Measurements from ENCODE around the gene FGD2. TPM values are rescaled to one million over a fixed set of nuclear protein-coding genes. Genes with fewer than 3 reads are reported as not detected.

FGD2 gene
- total and polyA plus RNA-seq, 10 of the 15 experiments (the other 5 are each of a cell fraction or from before 2014, with no cell fraction given): 5.2 to 88.1 (median 33.2) TPM

GRCh38 chr6:37048403-37048850 is 43.0 kb downstream of the FGD2 start:
- H4K20me1 ChIP-seq (ENCODE audit: control insufficient read depth, insufficient read depth): no peaks in the 10 kb centered on the region
- H3K9me3 ChIP-seq (replicated peaks; ENCODE audit: control insufficient read depth, insufficient read depth, low read length): no peaks in the 10 kb centered on the region
- ChIA-PET SMC1A (ENCODE audit: uncharacterized antibody, unreplicated experiment) (interaction anchor here (0.9 to 13.5 kb wide), 3 partner anchors 9 to 124 kb away, joined by 3 to 266 read pairs (median 19); partner anchors contain the start of gene PIM1), CTCF (interaction anchor here (0.6 to 10.3 kb wide), 4 partner anchors 29 to 193 kb away, joined by 4 to 260 read pairs (median 96); partner anchors contain the start of gene PIM1), RAD21 (ENCODE audit: unreplicated experiment) (interaction anchor here (1.2 to 12.3 kb wide), 4 partner anchors 80 to 162 kb away, joined by 3 to 255 read pairs (median 6); partner anchors contain the start of gene PIM1), POLR2A (interaction anchor here (5.6 kb wide), 1 partner anchor 123 kb away, joined by 43 read pairs; the partner anchor contains the start of gene PIM1)
- in situ Hi-C loops (cut with MboI) (no loop called here), intact Hi-C loops (cut with micrococcal nuclease; ENCODE audit: unreplicated experiment) (no loop called here)
- no peak overlapping the region for H3K4me3 ChIP-seq
- H3K79me2 ChIP-seq (ENCODE audit: control insufficient read depth, insufficient read depth, low read length): no peaks in the 10 kb centered on the region
- no peak overlapping the region for H2AFZ ChIP-seq (ENCODE audit: control insufficient read depth, low read depth, low read length)
- ATAC-seq (no peak), DNase-seq (ENCODE audit: low read depth, low spot score) (no peak), FAIRE-seq (no peak)
- no peaks in the 10 kb centered on the region for H3K36me3 ChIP-seq (ENCODE audit: control insufficient read depth in 2 of 2, insufficient read depth in 2 of 2, low read length in 1 of 2)
- H3K4me2 ChIP-seq (ENCODE audit: control insufficient read depth, insufficient read depth): no peak overlapping the region
- no peak for TF ChIP-seq IRF3 (IDR thresholded peaks at IDR 0.05)
- no peak for TF ChIP-seq RCOR1 (conservative IDR thresholded peaks at IDR 0.05; ENCODE audit: low read depth, low read length)
- no peak for TF ChIP-seq ZZZ3 (IDR thresholded peaks at IDR 0.05; ENCODE audit: control insufficient read depth, insufficient read length, low read depth)
- TF ChIP-seq, protein P1, sequence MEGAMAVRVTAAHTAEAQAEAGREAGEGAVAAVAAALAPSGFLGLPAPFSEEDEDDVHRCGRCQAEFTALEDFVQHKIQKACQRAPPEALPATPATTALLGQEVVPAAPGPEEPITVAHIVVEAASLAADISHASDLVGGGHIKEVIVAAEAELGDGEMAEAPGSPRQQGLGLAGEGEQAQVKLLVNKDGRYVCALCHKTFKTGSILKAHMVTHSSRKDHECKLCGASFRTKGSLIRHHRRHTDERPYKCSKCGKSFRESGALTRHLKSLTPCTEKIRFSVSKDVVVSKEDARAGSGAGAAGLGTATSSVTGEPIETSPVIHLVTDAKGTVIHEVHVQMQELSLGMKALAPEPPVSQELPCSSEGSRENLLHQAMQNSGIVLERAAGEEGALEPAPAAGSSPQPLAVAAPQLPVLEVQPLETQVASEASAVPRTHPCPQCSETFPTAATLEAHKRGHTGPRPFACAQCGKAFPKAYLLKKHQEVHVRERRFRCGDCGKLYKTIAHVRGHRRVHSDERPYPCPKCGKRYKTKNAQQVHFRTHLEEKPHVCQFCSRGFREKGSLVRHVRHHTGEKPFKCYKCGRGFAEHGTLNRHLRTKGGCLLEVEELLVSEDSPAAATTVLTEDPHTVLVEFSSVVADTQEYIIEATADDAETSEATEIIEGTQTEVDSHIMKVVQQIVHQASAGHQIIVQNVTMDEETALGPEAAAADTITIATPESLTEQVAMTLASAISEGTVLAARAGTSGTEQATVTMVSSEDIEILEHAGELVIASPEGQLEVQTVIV (IDR thresholded peaks at IDR 0.05; ENCODE audit: borderline replicate concordance, partially characterized antibody): no peak
- H3K27ac ChIP-seq (ENCODE audit: control insufficient read depth, insufficient read depth): no peak overlapping the region
- no TSS peak for BruUV-seq (replicated peaks)
- H3K9ac ChIP-seq (ENCODE audit: control insufficient read depth, insufficient read depth, low read length): no peak overlapping the region
- no peaks in the 10 kb centered on the region for H3K27me3 ChIP-seq (replicated peaks in 1 of 2; ENCODE audit: control insufficient read depth in 2 of 2, insufficient read depth in 2 of 2, low read length in 1 of 2)
- H3K4me1 ChIP-seq (ENCODE audit: control insufficient read depth, insufficient read depth, low read length): peaks cover 40% of the 10 kb centered on the region
- 20% methylated on average over 3 of the region's 3 CpGs for WGBS (ENCODE audit: insufficient coverage, insufficient replicate concordance, low lambda C conversion rate, missing lambda C conversion rate)
